ENCODE measurements around the gene ITGB2. TPM values are rescaled to one million over a fixed set of nuclear protein-coding genes. Genes with fewer than 3 reads are reported as not detected.

The ITGB2 gene
- total RNA-seq, 4 donors from 2014 or later = 32.7 to 87.3 (median 56.2) TPM

- H3K36me3 ChIP-seq = no peaks in the 10 kb centered on the region
- H3K4me3 ChIP-seq = no peak overlapping the region
- TF ChIP-seq EP300 (IDR thresholded peaks at IDR 0.05) (no peak), POLR2A (IDR thresholded peaks at IDR 0.05) (no peak), CTCF (IDR thresholded peaks at IDR 0.05) (no peak)
- H3K27me3 ChIP-seq = peaks cover 0 to 25% of the 10 kb centered on the region in 2 donors
- no peak overlapping the region for H3K27ac ChIP-seq
- no peaks in the 10 kb centered on the region for H3K4me1 ChIP-seq
- DNase-seq (ENCODE audit: low spot score in 2 of 2) = no peak
- 93 to 96% methylated on average over 11 of the region's 11 CpGs for WGBS, 2 donors
- no peaks in the 10 kb centered on the region for H3K9me3 ChIP-seq
Measured at GRCh38 chr21:44895859-44896258, 24.8 kb downstream of the ITGB2 start.

GRCh38 chr21:44894687-44895302, 25.9 kb downstream of the ITGB2 start:
- TF ChIP-seq CTCF (IDR thresholded peaks at IDR 0.05) = no peak
- no peaks in the 10 kb centered on the region for H3K9me3 ChIP-seq
- no peaks in the 10 kb centered on the region for H3K36me3 ChIP-seq
- 82 to 86% methylated on average over 19 of the region's 19 CpGs for WGBS, 2 donors
- no peak overlapping the region for H3K4me3 ChIP-seq
- no peak for DNase-seq (ENCODE audit: low spot score in 2 of 2)
- no peaks in the 10 kb centered on the region for H3K4me1 ChIP-seq
- peaks cover 0 to 22% of the 10 kb centered on the region in 2 donors for H3K27me3 ChIP-seq
- H3K27ac ChIP-seq = no peak overlapping the region

- TF ChIP-seq EP300 (IDR thresholded peaks at IDR 0.05) = no peak
- no peak for TF ChIP-seq POLR2A (IDR thresholded peaks at IDR 0.05)
- TF ChIP-seq CTCF (IDR thresholded peaks at IDR 0.05) = no peak
- WGBS, 2 donors = 83 to 84% methylated on average over 14 of the region's 15 CpGs
- no peak for DNase-seq (ENCODE audit: low spot score in 2 of 2)
- no peaks in the 10 kb centered on the region for H3K36me3 ChIP-seq
- peaks cover 0 to 15% of the 10 kb centered on the region in 2 donors for H3K27me3 ChIP-seq
- H3K9me3 ChIP-seq = no peaks in the 10 kb centered on the region
- no peak overlapping the region for H3K27ac ChIP-seq
- H3K4me1 ChIP-seq = no peaks in the 10 kb centered on the region
- H3K4me3 ChIP-seq = no peak overlapping the region
Measured at GRCh38 chr21:44893948-44894656, 26.6 kb downstream of the ITGB2 start.

GRCh38 chr21:44893278-44893556, 27.5 kb downstream of the ITGB2 start:
- Histone ChIP-seq H3K27me3 (peaks cover 0 to 6% of the 10 kb centered on the region in 2 donors), H3K4me3 (no peak overlapping the region), H3K27ac (no peak overlapping the region), H3K4me1 (no peaks in the 10 kb centered on the region), H3K36me3 (no peaks in the 10 kb centered on the region), H3K9me3 (no peaks in the 10 kb centered on the region)
- DNase-seq (ENCODE audit: low spot score in 2 of 2) = no peak
- TF ChIP-seq CTCF (IDR thresholded peaks at IDR 0.05) = no peak
- no peak for TF ChIP-seq POLR2A (IDR thresholded peaks at IDR 0.05)
- no peak for TF ChIP-seq EP300 (IDR thresholded peaks at IDR 0.05)
- WGBS, 2 donors = 89 to 92% methylated on average over 5 to 6 of the region's 7 CpGs

GRCh38 chr21:44892536-44893277, 28.0 kb downstream of the ITGB2 start:
- Histone ChIP-seq H3K4me3 (no peak overlapping the region), H3K9me3 (no peaks in the 10 kb centered on the region), H3K36me3 (no peaks in the 10 kb centered on the region), H3K27me3 (peaks cover 0 to under 1% of the 10 kb centered on the region in 2 donors), H3K4me1 (no peaks in the 10 kb centered on the region), H3K27ac (no peak overlapping the region)
- TF ChIP-seq POLR2A (IDR thresholded peaks at IDR 0.05) (no peak), CTCF (IDR thresholded peaks at IDR 0.05) (peak; percentile 62 to 83 (median 81)), EP300 (IDR thresholded peaks at IDR 0.05) (no peak)
- WGBS, 2 donors = 35 to 41% methylated on average over 15 of the region's 15 CpGs
- peak; percentile 49 to 74 for DNase-seq (ENCODE audit: low spot score in 2 of 2)

Measured in tibial nerve (tissue), 4 donors.